ENCODE results near the gene CX3CL1. TPM values are rescaled to one million over a fixed set of nuclear protein-coding genes. Genes with fewer than 3 reads are reported as not detected.

CX3CL1 gene
- total RNA-seq, 1 donor from 2014 or later: 11.7 TPM

GRCh38 chr16:57376313-57376818 lies 4.1 kb downstream of the CX3CL1 start:
- H3K9me3 ChIP-seq (replicated peaks): no peaks in the 10 kb centered on the region
- no peak for TF ChIP-seq CTCF (IDR thresholded peaks at IDR 0.05; ENCODE audit: borderline replicate concordance)
- H3K36me3 ChIP-seq: no peaks in the 10 kb centered on the region
- H3K4me3 ChIP-seq: no peak overlapping the region
- no peak overlapping the region for H3K27ac ChIP-seq (replicated peaks)
- no peak for DNase-seq
- H3K27me3 ChIP-seq (ENCODE audit: low read depth): peaks cover 5% of the 10 kb centered on the region
- peaks cover 77% of the 10 kb centered on the region for H3K4me1 ChIP-seq
- intact Hi-C loops (cut with micrococcal nuclease): no loop called here

- intact Hi-C loops (cut with micrococcal nuclease): no loop called here
- no peak overlapping the region for H3K4me3 ChIP-seq
Measured at GRCh38 chr16:57377080-57377841, 5.0 kb downstream of the CX3CL1 start.

GRCh38 chr16:57379579-57379978 lies 7.3 kb downstream of the CX3CL1 start:
- H3K27me3 ChIP-seq (ENCODE audit: low read depth): no peaks in the 10 kb centered on the region
- H3K9me3 ChIP-seq (replicated peaks): no peaks in the 10 kb centered on the region
- DNase-seq: no peak
- H3K27ac ChIP-seq (replicated peaks): peak overlapping the region; percentile 39
- no peak overlapping the region for H3K4me3 ChIP-seq
- TF ChIP-seq CTCF (IDR thresholded peaks at IDR 0.05; ENCODE audit: borderline replicate concordance): no peak
- peaks cover 7% of the 10 kb centered on the region for H3K36me3 ChIP-seq
- peaks cover 81% of the 10 kb centered on the region for H3K4me1 ChIP-seq
- intact Hi-C loops (cut with micrococcal nuclease): no loop called here

More at GRCh38 chr16:57377080-57377841, 5.0 kb downstream of the CX3CL1 start:
- H3K4me1 ChIP-seq: peaks cover 77% of the 10 kb centered on the region
- no peaks in the 10 kb centered on the region for H3K9me3 ChIP-seq (replicated peaks)
- H3K27me3 ChIP-seq (ENCODE audit: low read depth): peaks cover 5% of the 10 kb centered on the region
- TF ChIP-seq CTCF (IDR thresholded peaks at IDR 0.05; ENCODE audit: borderline replicate concordance): no peak
- DNase-seq: no peak
- H3K36me3 ChIP-seq: peaks cover 3% of the 10 kb centered on the region
- peak overlapping the region; percentile 36 for H3K27ac ChIP-seq (replicated peaks)

GRCh38 chr16:57380671-57381462 lies 8.6 kb downstream of the CX3CL1 start:
- Histone ChIP-seq H3K4me1 (peaks cover 86% of the 10 kb centered on the region), H3K27me3 (ENCODE audit: low read depth) (no peaks in the 10 kb centered on the region), H3K27ac (replicated peaks) (peak overlapping the region; percentile 48), H3K36me3 (peaks cover 7% of the 10 kb centered on the region), H3K9me3 (replicated peaks) (no peaks in the 10 kb centered on the region), H3K4me3 (no peak overlapping the region)
- TF ChIP-seq CTCF (IDR thresholded peaks at IDR 0.05; ENCODE audit: borderline replicate concordance): no peak
- peak; percentile 45 for DNase-seq
- intact Hi-C loops (cut with micrococcal nuclease): no loop called here

- Histone ChIP-seq H3K4me3 (no peak overlapping the region), H3K4me1 (peaks cover 91% of the 10 kb centered on the region), H3K9me3 (replicated peaks) (no peaks in the 10 kb centered on the region), H3K27ac (replicated peaks) (peak overlapping the region; percentile 48), H3K27me3 (ENCODE audit: low read depth) (no peaks in the 10 kb centered on the region), H3K36me3 (peaks cover 7% of the 10 kb centered on the region)
- no peak for DNase-seq
- no peak for TF ChIP-seq CTCF (IDR thresholded peaks at IDR 0.05; ENCODE audit: borderline replicate concordance)
- intact Hi-C loops (cut with micrococcal nuclease): no loop called here
Measured at GRCh38 chr16:57381791-57382534, 9.7 kb downstream of the CX3CL1 start.
